Neuron (in vitro differentiated cells): Measurements from ENCODE around the gene PPP1R37.

ENCODE experiments used
- H2AFZ ChIP-seq: one replicate; pipeline ENCODE4 v1.6.1; 2013; ENCODE audit warnings: low read depth, mild to moderate bottlenecking, inconsistent platforms, low read length, moderate library complexity
- H3K27me3 ChIP-seq: one replicate; pipeline ENCODE4 v1.6.1; 2013; ENCODE audit warnings: low read length; ENCODE audit not compliant: insufficient read depth
- H3K36me3 ChIP-seq: one replicate; pipeline ENCODE4 v1.6.1; 2013; ENCODE audit warnings: low read length; ENCODE audit not compliant: insufficient read depth
- H3K4me1 ChIP-seq: one replicate; pipeline ENCODE4 v1.6.1; 2013; ENCODE audit warnings: low read length; ENCODE audit not compliant: insufficient read depth
- H3K4me3 ChIP-seq: 2 replicates; pipeline ENCODE4 v1.5.1; 2013; ENCODE audit warnings: mild to moderate bottlenecking, low read length, moderate library complexity
- H3K9me3 ChIP-seq: one replicate; pipeline ENCODE4 v1.6.1; 2013; ENCODE audit warnings: low read length

The PPP1R37 gene

DNA sequence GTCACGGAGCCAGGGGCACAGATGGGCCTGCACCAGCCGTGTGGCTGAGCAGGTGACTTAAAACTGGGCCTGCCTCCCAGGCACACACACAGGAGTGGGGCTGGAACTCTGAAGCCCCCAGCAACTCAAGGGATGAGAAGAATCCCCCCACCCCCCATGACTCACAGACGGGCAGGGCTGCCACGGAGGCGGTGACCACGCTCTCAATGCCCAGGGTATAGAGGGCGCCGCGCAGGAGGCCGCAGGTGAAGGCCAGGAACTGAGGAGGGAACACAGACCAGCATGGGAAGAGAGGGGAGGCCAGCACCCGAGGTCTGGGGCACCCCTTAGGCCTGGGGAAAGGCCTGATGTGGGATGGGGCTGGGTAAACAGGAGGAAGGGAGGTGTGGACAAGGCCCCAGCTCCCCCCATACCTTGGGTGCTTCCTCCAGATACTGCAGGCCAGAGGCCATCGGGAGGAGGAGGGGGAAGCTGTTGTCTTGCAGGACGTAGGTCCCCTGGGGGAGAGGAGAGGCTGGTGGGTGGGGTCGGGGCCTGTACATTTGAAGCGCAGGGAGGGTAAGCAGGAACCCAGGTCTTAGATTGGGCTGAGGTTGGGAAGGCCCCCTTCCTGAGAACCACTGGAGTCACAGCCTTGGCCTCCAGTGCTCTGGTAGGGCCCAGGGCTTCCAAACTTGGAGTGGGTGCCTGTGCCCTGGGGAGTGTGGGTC lies 70.9 kb downstream of the PPP1R37 start:
- no peaks in the 10 kb centered on the region for H3K36me3 ChIP-seq
- H2AFZ ChIP-seq = no peak overlapping the region
- no peaks in the 10 kb centered on the region for H3K9me3 ChIP-seq
- no peak overlapping the region for H3K4me3 ChIP-seq
- peaks cover 14% of the 10 kb centered on the region for H3K27me3 ChIP-seq
- H3K4me1 ChIP-seq = peaks cover 8% of the 10 kb centered on the region

DNA sequence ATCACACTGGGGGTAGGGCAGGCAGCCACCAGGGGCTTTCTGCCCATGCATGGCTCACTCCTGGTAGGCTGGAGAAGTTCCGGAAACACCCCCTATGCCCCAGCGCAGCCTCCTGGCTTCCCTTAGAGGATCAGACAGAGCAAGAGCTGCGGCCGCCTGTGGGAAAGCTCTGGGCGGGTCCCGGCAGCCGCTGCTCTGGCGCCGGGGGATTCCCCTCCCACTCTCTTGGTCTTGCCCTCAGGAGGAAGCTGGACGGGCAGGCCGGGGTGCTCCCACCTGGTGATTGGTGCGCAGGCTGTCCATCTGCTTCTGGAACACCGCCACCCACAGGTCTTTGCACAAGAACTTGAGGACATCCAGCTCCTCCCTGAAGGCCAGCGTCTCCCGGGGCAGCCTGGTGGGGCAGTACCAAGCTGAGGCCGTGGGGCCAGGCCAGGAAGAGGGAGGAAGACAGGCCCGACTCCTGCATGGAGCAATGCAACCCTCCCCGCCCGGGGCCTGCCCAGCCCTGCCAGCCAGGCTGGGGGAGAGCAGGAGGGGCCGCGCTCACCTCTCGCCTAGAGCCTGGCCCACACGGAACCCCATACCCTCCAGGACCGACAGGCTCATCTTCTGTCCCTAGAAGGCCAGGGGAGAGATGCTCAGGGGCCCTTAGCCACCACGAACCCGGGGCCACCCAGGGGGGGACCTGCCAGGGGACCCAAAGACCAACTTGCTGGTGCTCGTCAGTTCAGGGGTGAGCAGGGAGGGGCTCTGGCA lies 71.8 kb downstream of the PPP1R37 start:
- H2AFZ ChIP-seq = no peak overlapping the region
- no peaks in the 10 kb centered on the region for H3K9me3 ChIP-seq
- no peak overlapping the region for H3K4me3 ChIP-seq
- H3K4me1 ChIP-seq = peaks cover 8% of the 10 kb centered on the region
- peaks cover 12% of the 10 kb centered on the region for H3K27me3 ChIP-seq
- no peaks in the 10 kb centered on the region for H3K36me3 ChIP-seq

DNA sequence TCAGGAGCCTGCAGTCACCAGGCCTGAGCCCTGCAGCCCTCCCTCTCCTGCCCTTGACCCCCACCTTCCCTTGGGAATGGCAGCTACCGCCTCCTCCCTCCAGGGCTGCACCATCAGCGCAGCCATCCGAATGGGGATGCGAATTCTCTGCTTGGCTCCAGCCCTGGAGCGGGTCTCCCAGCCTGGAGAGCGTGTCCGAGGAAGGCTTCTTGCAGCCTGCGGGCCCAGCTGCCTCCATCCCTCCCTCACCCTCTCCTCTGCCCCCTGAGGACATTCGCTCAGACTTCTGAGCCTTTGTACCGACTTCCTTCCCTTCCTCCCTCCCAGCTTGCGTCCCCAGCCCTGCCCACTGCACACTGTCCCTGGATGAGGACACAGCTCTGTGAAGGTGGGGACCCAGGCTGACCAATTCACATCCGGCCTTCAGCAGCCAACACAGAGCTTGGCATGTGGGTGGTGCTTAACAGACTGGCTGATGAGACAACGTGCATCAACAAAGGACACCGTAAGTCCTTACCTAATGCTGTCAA lies 73.8 kb downstream of the PPP1R37 start:
- H3K36me3 ChIP-seq = no peaks in the 10 kb centered on the region
- H3K27me3 ChIP-seq = no peaks in the 10 kb centered on the region
- no peak overlapping the region for H3K4me3 ChIP-seq
- peaks cover 10% of the 10 kb centered on the region for H3K4me1 ChIP-seq
- no peak overlapping the region for H2AFZ ChIP-seq
- H3K9me3 ChIP-seq = no peaks in the 10 kb centered on the region

- Histone ChIP-seq H3K36me3 (no peaks in the 10 kb centered on the region), H3K9me3 (no peaks in the 10 kb centered on the region), H3K4me3 (no peak overlapping the region), H3K27me3 (no peaks in the 10 kb centered on the region), H3K4me1 (peaks cover 10% of the 10 kb centered on the region), H2AFZ (no peak overlapping the region)
Measured at GRCh38 chr19:45168767-45169351, 75.9 kb downstream of the PPP1R37 start.

GRCh38 chr19:45169602-45170001 lies 76.6 kb downstream of the PPP1R37 start:
- H3K4me3 ChIP-seq = no peak overlapping the region

DNA sequence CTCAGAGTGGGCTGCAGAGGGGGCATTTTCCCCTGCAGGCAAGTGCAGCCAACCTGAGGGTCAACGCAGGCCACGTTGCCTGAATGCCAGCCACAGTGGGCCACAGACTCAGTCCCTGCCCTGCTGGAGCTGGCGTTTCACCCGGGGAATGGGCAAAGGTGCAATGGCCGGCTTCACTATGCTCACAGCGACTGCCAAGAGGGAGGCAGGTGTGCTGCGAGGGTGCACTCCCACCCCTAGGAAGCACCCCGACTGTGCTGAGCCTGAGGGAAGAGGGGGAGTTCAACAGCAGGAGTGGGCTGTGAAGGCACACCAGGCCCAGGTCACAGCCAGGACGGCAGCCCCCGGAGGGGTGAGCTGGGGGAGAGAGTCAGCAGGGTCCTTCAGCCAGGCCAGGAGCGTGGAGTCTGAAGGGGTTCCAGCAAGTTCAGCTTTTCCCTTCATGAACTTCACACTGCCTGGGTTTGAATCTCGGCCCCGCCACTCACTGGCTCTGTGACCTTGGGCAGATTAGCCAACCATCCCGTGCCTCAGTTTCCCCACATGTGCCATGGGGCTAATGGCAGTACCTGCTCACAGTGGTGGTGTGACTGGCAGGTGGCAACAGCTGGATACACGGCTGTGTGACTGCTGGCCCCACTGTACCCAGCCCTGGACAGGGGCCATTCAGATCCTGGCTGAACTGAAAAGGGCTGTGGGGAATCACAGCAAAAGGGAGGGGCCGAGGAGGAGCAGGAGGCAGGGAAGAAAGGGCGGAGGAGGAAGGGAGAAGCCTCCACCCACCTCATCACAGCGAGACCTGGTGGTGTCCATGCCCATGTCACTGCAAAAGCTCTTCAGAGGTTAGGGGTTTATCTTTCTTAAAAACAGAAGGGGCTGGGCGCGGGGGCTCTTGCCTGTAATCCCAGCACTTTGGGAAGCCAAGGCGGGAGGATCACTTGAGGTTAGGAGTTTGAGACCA lies 77.4 kb downstream of the PPP1R37 start:
- Histone ChIP-seq H3K36me3 (no peaks in the 10 kb centered on the region), H3K4me3 (no peak overlapping the region), H3K27me3 (no peaks in the 10 kb centered on the region), H3K9me3 (no peaks in the 10 kb centered on the region), H3K4me1 (peaks cover 10% of the 10 kb centered on the region), H2AFZ (no peak overlapping the region)

More at GRCh38 chr19:45169602-45170001, 76.6 kb downstream of the PPP1R37 start:
- Histone ChIP-seq H3K9me3 (no peaks in the 10 kb centered on the region), H2AFZ (no peak overlapping the region), H3K4me1 (peaks cover 10% of the 10 kb centered on the region), H3K36me3 (no peaks in the 10 kb centered on the region), H3K27me3 (no peaks in the 10 kb centered on the region)

DNA sequence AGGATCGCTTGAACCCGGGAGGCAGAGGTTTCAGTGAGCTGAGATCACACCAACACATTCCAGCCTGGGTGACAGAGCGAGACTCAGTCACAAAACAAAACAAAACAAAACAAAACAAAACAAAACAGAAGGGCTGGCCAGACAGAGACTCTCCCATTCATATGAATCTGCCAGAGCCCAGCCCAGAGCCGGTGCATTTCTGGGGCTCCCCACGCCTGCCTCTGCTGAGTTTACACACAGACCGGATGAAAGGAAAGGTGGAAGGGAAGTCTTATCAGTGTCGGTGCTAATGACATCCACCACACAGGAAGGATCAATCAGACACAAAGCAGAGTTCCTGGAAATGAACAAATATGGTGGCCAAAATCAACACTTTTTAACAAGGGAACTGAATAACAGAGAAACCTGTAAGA lies 78.2 kb downstream of the PPP1R37 start:
- Histone ChIP-seq H3K4me3 (no peak overlapping the region), H2AFZ (no peak overlapping the region), H3K27me3 (no peaks in the 10 kb centered on the region), H3K36me3 (no peaks in the 10 kb centered on the region), H3K4me1 (peaks cover 10% of the 10 kb centered on the region), H3K9me3 (no peaks in the 10 kb centered on the region)

GRCh38 chr19:45172173-45172572 lies 79.2 kb downstream of the PPP1R37 start:
- no peaks in the 10 kb centered on the region for H3K9me3 ChIP-seq
- H2AFZ ChIP-seq = no peak overlapping the region
- H3K4me1 ChIP-seq = peaks cover 4% of the 10 kb centered on the region
- no peaks in the 10 kb centered on the region for H3K27me3 ChIP-seq
- H3K4me3 ChIP-seq = no peak overlapping the region
- H3K36me3 ChIP-seq = no peaks in the 10 kb centered on the region

DNA sequence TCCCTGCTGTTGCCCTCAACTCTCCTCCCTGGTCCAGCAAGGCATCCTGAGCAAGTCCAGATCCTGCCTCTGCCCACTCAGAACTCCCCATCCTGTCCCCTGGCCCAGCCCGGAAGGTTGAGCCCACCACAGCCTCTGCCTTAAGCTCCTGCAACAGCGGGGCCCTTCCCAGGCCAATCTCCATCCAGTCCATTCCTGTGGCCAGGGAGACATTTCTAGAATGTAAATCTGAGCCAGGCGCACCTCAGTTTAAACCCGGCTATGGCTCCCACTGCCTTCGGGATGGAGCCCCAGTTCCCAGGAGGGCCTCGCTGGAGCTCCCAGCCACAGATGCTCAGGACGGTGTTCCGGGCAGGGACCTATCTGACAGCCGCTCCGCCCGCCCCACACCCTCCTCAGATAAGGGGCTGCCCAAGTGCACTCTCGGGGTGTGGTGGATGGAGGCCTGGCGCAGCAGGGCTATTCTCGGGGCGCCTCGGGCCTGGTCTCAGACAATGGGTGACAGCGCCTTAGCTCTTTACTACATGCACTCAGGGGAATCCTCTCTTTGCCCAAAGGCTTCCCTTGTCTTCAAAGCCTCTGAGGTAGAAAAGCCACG lies 79.7 kb downstream of the PPP1R37 start:
- Histone ChIP-seq H3K9me3 (no peaks in the 10 kb centered on the region), H3K36me3 (no peaks in the 10 kb centered on the region), H3K4me1 (peaks cover 9% of the 10 kb centered on the region), H2AFZ (no peak overlapping the region), H3K27me3 (no peaks in the 10 kb centered on the region), H3K4me3 (no peak overlapping the region)

- no peaks in the 10 kb centered on the region for H3K27me3 ChIP-seq
- H2AFZ ChIP-seq = no peak overlapping the region
- no peaks in the 10 kb centered on the region for H3K9me3 ChIP-seq
- no peak overlapping the region for H3K4me3 ChIP-seq
- H3K4me1 ChIP-seq = peaks cover 9% of the 10 kb centered on the region
- no peaks in the 10 kb centered on the region for H3K36me3 ChIP-seq
Measured at GRCh38 chr19:45173816-45174215, 80.8 kb downstream of the PPP1R37 start.

DNA sequence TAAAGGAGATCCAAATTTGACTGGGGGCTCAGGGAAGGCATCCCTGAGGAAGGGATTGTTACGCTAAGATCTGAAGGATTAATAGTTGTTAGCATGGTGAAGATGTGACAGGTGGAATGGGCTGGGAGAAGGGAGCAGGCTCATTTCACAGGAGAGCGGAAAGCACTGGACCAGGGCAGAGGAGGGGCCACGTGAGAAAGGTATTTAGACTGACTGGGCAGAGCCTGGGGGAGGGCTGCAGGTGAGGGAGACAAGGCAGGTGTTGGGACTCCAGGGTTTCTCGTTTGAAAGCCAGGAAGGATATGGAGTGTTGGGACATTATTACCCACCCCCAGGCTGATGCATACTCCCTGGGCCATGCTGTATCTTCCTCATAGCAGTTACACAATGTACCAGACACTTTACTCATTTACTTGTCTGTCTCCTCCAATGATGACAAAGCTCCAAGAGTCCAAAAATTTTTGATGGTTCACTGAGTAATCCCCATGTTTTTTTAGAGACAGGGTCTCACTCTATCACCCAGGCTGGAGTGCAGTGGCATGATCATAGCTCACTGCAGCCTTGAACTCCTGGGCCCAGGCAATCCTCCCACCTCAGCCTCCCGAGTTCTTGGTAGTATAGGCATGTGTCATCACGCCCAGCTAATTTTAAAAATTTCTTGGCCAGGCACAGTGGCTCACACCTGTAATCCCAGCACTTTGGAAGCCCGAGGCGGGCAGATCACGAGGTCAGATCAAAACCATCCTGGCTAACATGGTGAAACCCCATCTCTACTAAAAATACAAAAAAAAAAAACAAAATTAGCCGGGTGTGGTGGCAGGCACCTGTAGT lies 82.8 kb downstream of the PPP1R37 start:
- H3K9me3 ChIP-seq = no peaks in the 10 kb centered on the region
- H3K36me3 ChIP-seq = no peaks in the 10 kb centered on the region
- H2AFZ ChIP-seq = no peak overlapping the region
- H3K27me3 ChIP-seq = no peaks in the 10 kb centered on the region
- no peak overlapping the region for H3K4me3 ChIP-seq
- H3K4me1 ChIP-seq = peaks cover 15% of the 10 kb centered on the region
